Measurements from ENCODE around the gene CHEK1. TPM values are rescaled to one million over a fixed set of nuclear protein-coding genes. Genes with fewer than 3 reads are reported as not detected.

CHEK1 gene
- total RNA-seq, 2 experiments from 2014 or later, result 134 to 139 TPM

DNA sequence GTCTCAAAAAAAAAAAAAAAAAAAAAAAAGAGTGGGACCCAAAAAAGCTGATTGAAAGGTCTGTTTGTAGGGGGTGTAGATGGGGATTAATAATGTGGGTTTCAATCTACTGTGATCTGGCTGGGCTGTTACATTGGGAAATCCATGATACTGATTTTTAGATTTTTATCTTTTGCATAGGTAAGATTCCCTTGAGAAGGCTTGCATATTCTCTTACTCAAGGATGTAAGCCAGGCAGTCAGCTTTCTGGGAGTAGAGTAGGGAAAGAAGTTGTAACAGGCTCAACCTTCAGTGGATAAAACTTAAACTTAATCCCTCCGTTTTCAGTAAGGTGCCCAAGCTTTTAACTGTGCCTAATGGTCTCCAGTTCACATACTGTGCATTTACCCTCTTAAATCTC is 1.9 kb upstream of the CHEK1 start:
- H3K27me3 Mint-ChIP-seq, result no peaks in the 10 kb centered on the region
- POLR2A ChIA-PET, result interaction anchor here (1.0 to 5.7 kb wide), 3 partner anchors 12 to 53 kb away, joined by 3 to 43 read pairs (median 4); partner anchors contain the start of genes EI24 and STT3A
- no peak overlapping the region for H3K27ac Mint-ChIP-seq
- H3K4me3 Mint-ChIP-seq, result no peak overlapping the region
- no peak for ATAC-seq
- H3K36me3 Mint-ChIP-seq (ENCODE audit: low read depth), result peaks cover 56% of the 10 kb centered on the region
- H3K4me1 Mint-ChIP-seq (ENCODE audit: low read depth), result peaks cover 18% of the 10 kb centered on the region
- TF ChIP-seq, protein P1, sequence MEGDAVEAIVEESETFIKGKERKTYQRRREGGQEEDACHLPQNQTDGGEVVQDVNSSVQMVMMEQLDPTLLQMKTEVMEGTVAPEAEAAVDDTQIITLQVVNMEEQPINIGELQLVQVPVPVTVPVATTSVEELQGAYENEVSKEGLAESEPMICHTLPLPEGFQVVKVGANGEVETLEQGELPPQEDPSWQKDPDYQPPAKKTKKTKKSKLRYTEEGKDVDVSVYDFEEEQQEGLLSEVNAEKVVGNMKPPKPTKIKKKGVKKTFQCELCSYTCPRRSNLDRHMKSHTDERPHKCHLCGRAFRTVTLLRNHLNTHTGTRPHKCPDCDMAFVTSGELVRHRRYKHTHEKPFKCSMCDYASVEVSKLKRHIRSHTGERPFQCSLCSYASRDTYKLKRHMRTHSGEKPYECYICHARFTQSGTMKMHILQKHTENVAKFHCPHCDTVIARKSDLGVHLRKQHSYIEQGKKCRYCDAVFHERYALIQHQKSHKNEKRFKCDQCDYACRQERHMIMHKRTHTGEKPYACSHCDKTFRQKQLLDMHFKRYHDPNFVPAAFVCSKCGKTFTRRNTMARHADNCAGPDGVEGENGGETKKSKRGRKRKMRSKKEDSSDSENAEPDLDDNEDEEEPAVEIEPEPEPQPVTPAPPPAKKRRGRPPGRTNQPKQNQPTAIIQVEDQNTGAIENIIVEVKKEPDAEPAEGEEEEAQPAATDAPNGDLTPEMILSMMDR (IDR thresholded peaks at IDR 0.05), result no peak
- DNase-seq, result no peak
- no peaks in the 10 kb centered on the region for H3K9me3 Mint-ChIP-seq
- intact Hi-C loops (cut with micrococcal nuclease), result loop anchor here (10.0 kb wide), 1 partner anchor 252 kb away; no protein-coding TSS in a partner anchor
- CTCF ChIA-PET, result no interaction called here

DNA sequence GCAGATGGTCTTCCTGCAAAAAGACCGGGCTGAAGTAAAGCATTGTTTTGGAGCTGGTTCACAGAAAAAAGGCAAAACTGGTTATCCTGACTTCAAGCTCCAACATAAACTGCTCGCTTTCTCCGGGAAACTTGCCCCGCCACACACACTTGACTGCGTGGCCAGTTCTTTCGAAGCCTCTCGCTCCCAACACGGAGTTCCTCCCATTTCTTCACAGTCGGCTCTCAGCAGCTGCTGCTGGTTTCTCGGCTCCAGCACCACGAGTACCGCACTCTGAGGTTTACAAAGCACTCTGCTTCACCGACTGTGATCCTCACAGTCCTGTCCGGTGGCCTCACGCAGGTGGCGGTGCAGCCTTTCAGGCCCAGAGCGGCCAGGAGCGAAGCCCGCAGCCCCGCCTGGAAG is 264 bp downstream of the CHEK1 start:
- intact Hi-C loops (cut with micrococcal nuclease), result loop anchor here (2.0 to 10.0 kb wide), 2 partner anchors 32 to 250 kb away; partner anchors contain the start of gene STT3A
- Mint-ChIP-seq H3K27ac (peak overlapping the region; percentile 97), H3K4me1 (ENCODE audit: low read depth) (peaks cover 22% of the 10 kb centered on the region), H3K27me3 (no peaks in the 10 kb centered on the region), H3K9me3 (no peaks in the 10 kb centered on the region), H3K4me3 (peak overlapping the region; percentile 93), H3K36me3 (ENCODE audit: low read depth) (peaks cover 54% of the 10 kb centered on the region)
- TF ChIP-seq, protein P1 (IDR thresholded peaks at IDR 0.05), result no peak
- DNase-seq, result no peak
- ChIA-PET CTCF (interaction anchor here (0.7 to 2.8 kb wide), 5 partner anchors 8 to 278 kb away, joined by 3 to 8 read pairs (median 4); partner anchors contain the start of gene PUS3), POLR2A (interaction anchor here (0.6 to 5.7 kb wide), 16 partner anchors 9 to 619 kb away, joined by 3 to 43 read pairs (median 4); partner anchors contain the start of genes EI24, HYLS1, PUS3 and STT3A)
- ATAC-seq, result no peak

DNA sequence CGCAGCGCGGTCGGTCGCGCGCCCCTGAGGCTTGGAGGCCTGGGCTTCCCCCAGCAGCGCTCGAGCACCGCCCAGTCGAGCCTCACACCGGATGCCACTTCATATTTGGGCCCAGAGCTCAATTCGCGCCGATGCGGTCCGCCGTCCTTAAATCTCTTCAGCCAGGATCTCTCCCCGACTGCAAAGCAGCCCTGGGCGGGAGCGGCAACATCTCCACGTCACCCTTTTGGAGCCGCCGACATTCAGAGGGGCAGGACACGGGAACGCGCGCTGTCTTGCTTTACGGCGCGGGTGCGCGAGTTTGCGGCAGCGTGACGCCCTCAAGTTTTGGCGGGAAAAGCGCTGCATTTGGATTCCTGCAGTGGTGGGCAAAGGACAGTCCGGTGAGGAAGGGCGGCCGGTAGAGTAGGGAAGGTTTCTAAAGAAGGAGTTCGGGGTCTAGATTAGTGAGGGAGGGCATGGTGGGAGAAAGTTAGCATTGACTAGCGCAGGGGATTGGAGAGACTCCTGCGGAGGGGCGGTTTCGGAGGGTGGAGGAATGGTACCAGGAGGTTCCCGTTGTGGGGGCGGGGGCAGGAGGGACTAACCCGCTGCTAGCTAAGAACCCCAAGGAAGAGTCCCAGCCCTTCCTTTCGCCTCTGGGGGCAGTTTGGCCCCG is 796 bp downstream of the CHEK1 start:
- intact Hi-C loops (cut with micrococcal nuclease), result loop anchor here (2.0 to 10.0 kb wide), 2 partner anchors 33 to 249 kb away; partner anchors contain the start of gene STT3A
- ATAC-seq (peak; percentile 88), DNase-seq (peak; percentile 90)
- POLR2A ChIA-PET, result interaction anchor here (0.6 to 5.7 kb wide), 14 partner anchors 9 to 173 kb away, joined by 3 to 43 read pairs (median 4); partner anchors contain the start of genes EI24 and STT3A
- Mint-ChIP-seq H3K36me3 (ENCODE audit: low read depth) (peaks cover 52% of the 10 kb centered on the region), H3K9me3 (no peaks in the 10 kb centered on the region), H3K4me3 (peak overlapping the region; percentile 93), H3K4me1 (ENCODE audit: low read depth) (peaks cover 22% of the 10 kb centered on the region), H3K27ac (peak overlapping the region; percentile 97), H3K27me3 (no peaks in the 10 kb centered on the region)
- TF ChIP-seq, protein P1 (IDR thresholded peaks at IDR 0.05), result no peak
- CTCF ChIA-PET, result interaction anchor here (0.7 to 2.8 kb wide), 6 partner anchors 9 to 277 kb away, joined by 3 to 8 read pairs (median 4); partner anchors contain the start of gene PUS3

DNA sequence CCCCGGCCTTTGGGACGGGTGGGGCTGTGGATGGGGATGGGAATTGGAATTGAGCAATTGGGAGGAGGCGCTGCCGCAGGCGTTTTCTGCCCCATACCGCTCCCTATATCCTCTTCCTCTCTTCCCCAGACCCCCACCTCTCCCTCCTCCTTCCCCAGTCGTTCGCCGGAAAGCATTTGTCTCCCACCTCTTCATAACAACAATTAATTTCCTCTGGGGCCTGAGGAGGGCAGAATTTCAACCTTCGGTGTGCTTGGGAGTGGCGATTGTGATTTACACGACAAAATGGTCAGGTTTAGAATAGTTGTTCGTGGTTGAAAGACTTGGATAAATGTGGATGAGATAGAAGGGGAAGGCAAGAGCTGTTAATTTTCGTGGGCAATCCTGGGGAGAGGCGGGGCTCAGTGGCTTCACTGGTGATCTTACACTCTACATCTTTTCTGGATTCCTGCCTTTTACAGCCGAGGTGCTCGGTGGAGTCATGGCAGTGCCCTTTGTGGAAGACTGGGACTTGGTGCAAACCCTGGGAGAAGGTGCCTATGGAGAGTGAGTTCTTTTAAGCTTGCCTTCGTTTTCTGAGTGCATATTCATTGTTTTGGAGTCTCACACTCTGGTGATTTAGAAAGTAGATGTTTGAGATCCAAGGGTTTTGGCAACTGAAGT is 1.5 kb downstream of the CHEK1 start:
- ChIA-PET CTCF (interaction anchor here (0.9 to 2.8 kb wide), 6 partner anchors 9 to 33 kb away, joined by 3 to 8 read pairs (median 4); no protein-coding TSS in a partner anchor), POLR2A (interaction anchor here (0.6 to 5.7 kb wide), 10 partner anchors 10 to 173 kb away, joined by 3 to 43 read pairs (median 6); partner anchors contain the start of genes EI24 and STT3A)
- H3K9me3 Mint-ChIP-seq, result no peaks in the 10 kb centered on the region
- H3K4me3 Mint-ChIP-seq, result peak overlapping the region; percentile 93
- peaks cover 50% of the 10 kb centered on the region for H3K36me3 Mint-ChIP-seq (ENCODE audit: low read depth)
- intact Hi-C loops (cut with micrococcal nuclease), result loop anchor here (10.0 kb wide), 1 partner anchor 248 kb away; no protein-coding TSS in a partner anchor
- H3K27me3 Mint-ChIP-seq, result no peaks in the 10 kb centered on the region
- H3K4me1 Mint-ChIP-seq (ENCODE audit: low read depth), result peaks cover 22% of the 10 kb centered on the region
- TF ChIP-seq, protein P1 (IDR thresholded peaks at IDR 0.05), result peak; percentile 64
- DNase-seq, result peak; percentile 50
- peak overlapping the region; percentile 97 for H3K27ac Mint-ChIP-seq
- ATAC-seq, result peak; percentile 48

Data from activated CD8-positive, alpha-beta T cell treated with anti-CD3 and anti-CD28 coated beads for 36 hours (primary cell).